Ovary (tissue), 9 donors: ENCODE measurements around the gene IFFO2. TPM values are rescaled to one million over a fixed set of nuclear protein-coding genes. Genes with fewer than 3 reads are reported as not detected.

Experiments used
- DNase-seq, 5 donors: peaks; one replicate each; pipeline ENCODE4 v3.0.0-alpha.2; 2019 to 2020
- H3K27ac ChIP-seq, 2 donors: fragments of 200-600 bp; one replicate each; pipeline versions ENCODE4 v1.5.1 to v1.8.0; 2019 to 2022
- H3K27me3 ChIP-seq: fragments of 200-600 bp; one replicate; pipeline ENCODE4 v1.8.0; 2022
- H3K36me3 ChIP-seq: fragments of 200-600 bp; sonication (generic); one replicate; pipeline ENCODE4 v1.5.1; 2019
- H3K4me1 ChIP-seq: one replicate; pipeline ENCODE4 v1.8.1; 2013; ENCODE audit warnings: mild to moderate bottlenecking, moderate library complexity; ENCODE audit not compliant: insufficient read depth
- H3K4me3 ChIP-seq: fragments of 200-600 bp; sonication (generic); one replicate; pipeline ENCODE4 v1.5.1; 2017
- H3K9me3 ChIP-seq, 2 donors: fragments of 200-600 bp in 1 of 2; sonication (generic) in 1 of 2; one replicate each; pipeline versions ENCODE4 v1.5.1 to v1.8.1; 2013 to 2019; ENCODE audit warnings: mild to moderate bottlenecking in 1 of 2, moderate library complexity in 1 of 2
- CTCF ChIP-seq, 3 donors: fragments of 450-650 bp in 2 of 3; fragments of 200-600 bp in 1 of 3; IDR thresholded peaks; one replicate each; pipeline versions ENCODE4 v1.5.1 to v1.8.0; 2016 to 2022; ENCODE audit warnings: antibody characterized with exemption in 3 of 3, mild to moderate bottlenecking in 1 of 3
- EP300 ChIP-seq: sonication (generic); formaldehyde crosslinking; IDR thresholded peaks from one replicate; pipeline ENCODE4 v1.6.1; 2017; ENCODE audit warnings: antibody characterized with exemption
- POLR2A ChIP-seq: fragments of 450-650 bp; IDR thresholded peaks from one replicate; pipeline ENCODE4 v1.6.1; 2017; ENCODE audit warnings: antibody characterized with exemption, mild to moderate bottlenecking, moderate library complexity
- WGBS, 3 donors: extraction: QIAGEN DNeasy Blood & Tissue Kit in 1 of 3; methylation state at CpG; one replicate each; pipeline versions ENCODE4 v1.1.5 to v1.1.7; 2013 to 2017; 5-methylcytosine and 5-hydroxymethylcytosine counted together
- intact Hi-C, 4 donors: fragments of 100-400 bp; cut with DNase I; formaldehyde crosslinking; loops; one replicate each; pipeline versions ENCODE4 v1.11.0 to v1.15.1; 2022 to 2023
- polyA plus RNA-seq, 2 donors: library from polyadenylated mRNA; stranded (reverse); fragments of 200-250 nt in 1 of 2; fragments of 350-450 nt in 1 of 2; fragmentation: Illumina TruSeq in 1 of 2; extraction: RNeasy Lipid Tissue Mini Kit (QIAGEN cat#74804) in 1 of 2; gene quantifications; one replicate each; pipeline ENCODE4 v1.2.3, GENCODE V29; 2013 to 2014
- total RNA-seq, 7 donors: library from RNA; depleted of rRNA in 2 of 7; stranded (reverse); fragments of >200 nt in 2 of 7; fragmentation: NEBNext Ultra II Directional in 3 of 7; extraction: Animal tissue kit (Norgen Biotek cat#: 25700) in 3 of 7; gene quantifications; one replicate each; pipeline versions ENCODE4 v1.1.0 to v1.2.4, GENCODE V29; 2016 to 2023
- donor health status: DM: no; HTN: no; CAD: no; lungs with moderate emphysema.
- donor health status: DM: no; HTN: no; CAD: no.
- donor health status: Bipolar disorder and iron deficiency.
- donor health status: DM: yes; HTN: yes; CAD: no.
- donor health status: DM: no; HTN: no; CAD: no.
- donor health status: DM: yes; HTN: yes; CAD: no.

IFFO2 gene
- total and polyA plus RNA-seq, 9 donors = 3.4 to 11.2 (median 6.2) TPM

- no peak overlapping the region for H3K27ac ChIP-seq
- H3K4me3 ChIP-seq = no peak overlapping the region
- no peak for DNase-seq
- H3K9me3 ChIP-seq = no peaks in the 10 kb centered on the region
- H3K27me3 ChIP-seq = no peaks in the 10 kb centered on the region
- TF ChIP-seq CTCF (IDR thresholded peaks at IDR 0.05) = no peak
- 84 to 86% (median 84%) methylated on average over 8 of the region's 8 CpGs for WGBS, 3 donors
- intact Hi-C loops = no loop called here
- no peaks in the 10 kb centered on the region for H3K36me3 ChIP-seq
- H3K4me1 ChIP-seq = no peaks in the 10 kb centered on the region
Observed at GRCh38 chr1:18976096-18976495, 19.6 kb upstream of the IFFO2 start.

- H3K36me3 ChIP-seq = no peaks in the 10 kb centered on the region
- intact Hi-C loops = no loop called here
- H3K27me3 ChIP-seq = no peaks in the 10 kb centered on the region
- H3K9me3 ChIP-seq = no peaks in the 10 kb centered on the region
- no peak overlapping the region for H3K4me3 ChIP-seq
- TF ChIP-seq POLR2A = no peak
- no peak for TF ChIP-seq EP300
- no peak for TF ChIP-seq CTCF (IDR thresholded peaks at IDR 0.05)
- WGBS, 3 donors = 45 to 49% (median 47%) methylated on average over 7 of the region's 7 CpGs
- no peaks in the 10 kb centered on the region for H3K4me1 ChIP-seq
- H3K27ac ChIP-seq = no peak overlapping the region
- DNase-seq = no peak
Observed at GRCh38 chr1:18974606-18975005, 18.1 kb upstream of the IFFO2 start.

GRCh38 chr1:18974005-18974404, 17.5 kb upstream of the IFFO2 start:
- H3K9me3 ChIP-seq = no peaks in the 10 kb centered on the region
- no peak overlapping the region for H3K4me3 ChIP-seq
- WGBS, 3 donors = 77 to 84% (median 79%) methylated on average over 8 of the region's 8 CpGs
- no peak overlapping the region for H3K27ac ChIP-seq
- intact Hi-C loops = no loop called here
- no peaks in the 10 kb centered on the region for H3K27me3 ChIP-seq
- TF ChIP-seq EP300 = no peak
- TF ChIP-seq POLR2A = no peak
- TF ChIP-seq CTCF (IDR thresholded peaks at IDR 0.05) = no peak
- H3K36me3 ChIP-seq = no peaks in the 10 kb centered on the region
- H3K4me1 ChIP-seq = no peaks in the 10 kb centered on the region
- DNase-seq = no peak

GRCh38 chr1:18973446-18973955, 17.0 kb upstream of the IFFO2 start:
- Histone ChIP-seq H3K36me3 (no peaks in the 10 kb centered on the region), H3K9me3 (no peaks in the 10 kb centered on the region), H3K4me3 (no peak overlapping the region), H3K27me3 (no peaks in the 10 kb centered on the region), H3K4me1 (no peaks in the 10 kb centered on the region), H3K27ac (no peak overlapping the region)
- DNase-seq = no peak
- no peak for TF ChIP-seq CTCF (IDR thresholded peaks at IDR 0.05)
- no peak for TF ChIP-seq POLR2A
- no peak for TF ChIP-seq EP300
- 65 to 83% (median 78%) methylated on average over 7 of the region's 7 CpGs for WGBS, 3 donors
- intact Hi-C loops = no loop called here
